DMS153 (cell line): Measurements from ENCODE around the gene PLEKHN1.
"Not testable (repeated sequence)": the region's sequence is repeated elsewhere in the genome, so short reads cannot be mapped to it uniquely, and the experiment has no call there.

Experiments
- DNase-seq: peaks from one replicate; lab custom pipeline; 2025; lab: John Stamatoyannopoulos, UW

PLEKHN1 gene

GRCh38 chr1:975896-976683, 9.8 kb downstream of the PLEKHN1 start:
- peak; percentile 72 for DNase-seq

GRCh38 chr1:976791-977190, 10.5 kb downstream of the PLEKHN1 start:
- DNase-seq: not testable (repeated sequence)

- no peak for DNase-seq
Measured at GRCh38 chr1:978069-978834, 12.0 kb downstream of the PLEKHN1 start.

- DNase-seq: no peak
Measured at GRCh38 chr1:978835-979743, 12.8 kb downstream of the PLEKHN1 start.

- DNase-seq: no peak
Measured at GRCh38 chr1:979744-980072, 13.4 kb downstream of the PLEKHN1 start.

GRCh38 chr1:980137-980571, 13.9 kb downstream of the PLEKHN1 start:
- no peak for DNase-seq

- no peak for DNase-seq
Measured at GRCh38 chr1:980602-981395, 14.5 kb downstream of the PLEKHN1 start.

- no peak for DNase-seq
Measured at GRCh38 chr1:981491-981954, 15.2 kb downstream of the PLEKHN1 start.

- no peak for DNase-seq
Measured at GRCh38 chr1:981955-982558, 15.8 kb downstream of the PLEKHN1 start, which contains the start of gene PERM1. Gene PERM1 (minus strand): TSS chr1:982093. CDS start chr1:981029, 1,064 bp downstream.

GRCh38 chr1:982765-983436, 16.6 kb downstream of the PLEKHN1 start:
- no peak for DNase-seq

- no peak for DNase-seq
Measured at GRCh38 chr1:983798-984475, 17.7 kb downstream of the PLEKHN1 start.

GRCh38 chr1:984476-984814, 18.2 kb downstream of the PLEKHN1 start:
- no peak for DNase-seq

- no peak for DNase-seq
Measured at GRCh38 chr1:985126-985525, 18.8 kb downstream of the PLEKHN1 start.

- DNase-seq: not testable (repeated sequence)
Measured at GRCh38 chr1:988061-988460, 21.8 kb downstream of the PLEKHN1 start.

GRCh38 chr1:991275-991674, 25.0 kb downstream of the PLEKHN1 start:
- not testable (repeated sequence) for DNase-seq

- no peak for DNase-seq
Measured at GRCh38 chr1:991895-992294, 25.6 kb downstream of the PLEKHN1 start.

- no peak for DNase-seq
Measured at GRCh38 chr1:992362-992761, 26.1 kb downstream of the PLEKHN1 start.

GRCh38 chr1:993379-993995, 27.2 kb downstream of the PLEKHN1 start:
- DNase-seq: no peak

GRCh38 chr1:994546-994945, 28.3 kb downstream of the PLEKHN1 start:
- not testable (repeated sequence) for DNase-seq
